ENCODE measurements around the gene AEBP2.

GRCh38 chr12:19444097-19444496, 4.8 kb downstream of the AEBP2 start:
- no peak for TF ChIP-seq CTCF (conservative IDR thresholded peaks at IDR 0.05)
- TF ChIP-seq ZFX (IDR thresholded peaks at IDR 0.05): no peak
